HEK293 (cell line): ENCODE results near the gene CD3D.

ENCODE experiments used
- CTCF ChIA-PET: fragments of 350-600 bp; formaldehyde crosslinking; extraction: SDS; loops from one replicate; lab custom pipeline; 2021; ENCODE audit warnings: antibody characterized with exemption; lab: Yijun Ruan, JAX
- POLR2A ChIA-PET: fragments of 300-600 bp; formaldehyde crosslinking; extraction: SDS; loops from one replicate; lab custom pipeline; 2020; ENCODE audit warnings: antibody characterized with exemption, inconsistent platforms; lab: Yijun Ruan, JAX
- H3K27ac ChIP-seq: fragments of 200-500 bp; sonication (Bioruptor generic); 2 replicates; pipeline ENCODE4 v1.5.1; 2014; ENCODE audit warnings: low read depth, low read length, control low read depth, inconsistent platforms; ENCODE audit errors: extremely low read depth
- H3K36me3 ChIP-seq, 2 experiments: fragments of 200-500 bp in 1 of 2; sonication (Bioruptor generic) in 1 of 2; 1 replicate in 1 of 2; 2 replicates in 1 of 2; pipeline ENCODE4 v1.5.1; 2014 to 2017; ENCODE audit warnings: inconsistent platforms in 2 of 2, low read length in 2 of 2; ENCODE audit not compliant: control insufficient read depth in 2 of 2, insufficient read depth in 1 of 2
- H3K4me1 ChIP-seq: fragments of 200-500 bp; sonication (Bioruptor generic); 2 replicates; pipeline ENCODE4 v1.5.1; 2014; ENCODE audit warnings: mild to moderate bottlenecking, low read length, inconsistent platforms; ENCODE audit not compliant: control insufficient read depth, insufficient read depth
- H3K4me3 ChIP-seq: 2 replicates; pipeline ENCODE4 v1.5.1; 2011; ENCODE audit warnings: low read depth, mild to moderate bottlenecking, control low read depth, low read length, moderate library complexity
- H3K9me3 ChIP-seq: fragments of 200-500 bp; sonication (Bioruptor generic); 2 replicates; pipeline ENCODE4 v1.5.1; 2014; ENCODE audit warnings: low read depth, low read length, inconsistent platforms; ENCODE audit not compliant: control insufficient read depth, insufficient read depth
- ZNF184 ChIP-seq: fragments of 450-650 bp; IDR thresholded peaks from 2 replicates; pipeline ENCODE4 v1.5.1; 2018; ENCODE audit warnings: missing biosample characterization, mild to moderate bottlenecking, missing genetic modification characterization

The CD3D gene

DNA sequence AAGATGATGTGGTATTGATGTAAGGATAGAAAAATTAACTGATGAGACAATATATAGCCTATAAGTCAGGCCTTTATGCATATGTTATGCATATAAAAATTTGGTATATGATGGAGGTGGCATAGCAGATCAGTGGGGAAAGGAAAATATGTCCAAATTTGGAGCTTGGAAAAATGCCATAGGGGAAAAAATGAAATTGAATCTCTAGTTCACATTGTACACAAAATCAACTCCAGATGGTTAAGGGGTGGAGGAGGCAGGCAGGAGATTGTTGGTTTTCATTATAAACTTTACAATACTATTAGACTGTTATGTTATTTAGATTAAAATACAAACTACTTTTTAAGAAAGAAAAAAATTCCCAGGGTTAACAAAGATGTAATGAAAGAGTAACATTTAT, 53.1 kb downstream of the CD3D start:
- ChIA-PET CTCF (interaction anchor here (0.5 to 1.1 kb wide), 5 partner anchors 63 to 742 kb away, joined by 3 to 6 read pairs (median 3); no protein-coding TSS in a partner anchor), POLR2A (no interaction called here)
- Histone ChIP-seq H3K4me1 (no peaks in the 10 kb centered on the region), H3K4me3 (no peak overlapping the region), H3K36me3 (no peaks in the 10 kb centered on the region), H3K27ac (no peak overlapping the region), H3K9me3 (no peaks in the 10 kb centered on the region)
- TF ChIP-seq ZNF184 (tag by site-specific recombination) = no peak
